Suprapubic skin (tissue), 4 donors: ENCODE data around the gene NPM1. TPM values are rescaled to one million over a fixed set of nuclear protein-coding genes. Genes with fewer than 3 reads are reported as not detected.
"Not testable (repeated sequence)": the region's sequence is repeated elsewhere in the genome, so short reads cannot be mapped to it uniquely, and the experiment has no call there.

Experiments
- DNase-seq, 2 donors: peaks; one replicate each; pipeline ENCODE4 v3.0.0-alpha.2; 2019; ENCODE audit warnings: low spot score in 2 of 2
- H3K27ac ChIP-seq: fragments of 200-600 bp; sonication (generic); one replicate; pipeline ENCODE4 v1.5.1; 2019
- H3K27me3 ChIP-seq: fragments of 200-600 bp; sonication (generic); one replicate; pipeline ENCODE4 v1.5.1; 2019
- H3K36me3 ChIP-seq: fragments of 200-600 bp; sonication (generic); one replicate; pipeline ENCODE4 v1.5.1; 2019
- H3K4me1 ChIP-seq: fragments of 200-600 bp; sonication (generic); one replicate; pipeline ENCODE4 v1.5.1; 2019
- H3K4me3 ChIP-seq: fragments of 200-600 bp; sonication (generic); one replicate; pipeline ENCODE4 v1.5.1; 2019; ENCODE audit warnings: mild to moderate bottlenecking
- H3K9me3 ChIP-seq: fragments of 200-600 bp; sonication (generic); one replicate; pipeline ENCODE4 v1.5.1; 2019
- EP300 ChIP-seq: sonication (generic); formaldehyde crosslinking; IDR thresholded peaks from one replicate; pipeline ENCODE4 v1.6.1; 2017; ENCODE audit warnings: antibody characterized with exemption
- POLR2A ChIP-seq, 2 donors: fragments of 450-650 bp; IDR thresholded peaks; one replicate each; pipeline ENCODE4 v1.6.1; 2017; ENCODE audit warnings: antibody characterized with exemption in 2 of 2, mild to moderate bottlenecking in 2 of 2, moderate library complexity in 2 of 2
- POLR2AphosphoS5 ChIP-seq, 3 donors: sonication (generic); formaldehyde crosslinking; IDR thresholded peaks; one replicate each; pipeline ENCODE4 v1.6.1; 2017; ENCODE audit warnings: antibody characterized with exemption in 3 of 3
- WGBS: methylation state at CpG from one replicate; pipeline ENCODE4 v1.1.5; 2018; 5-methylcytosine and 5-hydroxymethylcytosine counted together
- total RNA-seq, 4 donors: library from RNA; depleted of rRNA; stranded (reverse); fragments of >200 nt; gene quantifications; one replicate each; pipeline ENCODE4 v1.1.0, GENCODE V29; 2016
- TF ChIP-seq, protein P1 (sequence below), 2 donors: fragments of 200-600 bp in 1 of 2; fragments of 450-650 bp in 1 of 2; sonication (generic) in 1 of 2; IDR thresholded peaks; one replicate each; pipeline ENCODE4 v1.5.1; 2016 to 2019; ENCODE audit warnings: antibody characterized with exemption in 2 of 2, mild to moderate bottlenecking in 1 of 2, moderate library complexity in 1 of 2

NPM1 gene
- total RNA-seq, 4 donors from 2014 or later, result 439 to 524 (median 469) TPM

DNA sequence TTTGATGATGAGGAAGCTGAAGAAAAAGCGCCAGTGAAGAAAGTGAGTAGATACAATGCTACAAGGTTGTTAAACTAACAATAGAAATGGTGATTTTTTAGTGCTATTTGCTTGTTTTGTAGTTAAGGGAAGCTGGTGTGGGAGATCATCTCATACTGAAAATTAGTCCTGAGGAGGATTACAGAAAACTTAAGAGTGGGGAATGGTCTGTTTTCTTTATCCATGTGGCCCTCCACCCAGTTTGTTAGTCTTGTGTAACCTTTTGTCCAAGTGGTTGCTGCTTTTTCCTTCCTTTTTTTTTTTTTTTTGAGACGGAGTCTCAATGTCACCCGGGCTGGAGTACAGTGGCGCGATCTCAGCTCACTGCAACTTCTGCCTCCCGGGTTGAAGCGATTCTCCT lies 12.5 kb downstream of the NPM1 start:
- Histone ChIP-seq H3K9me3 (no peaks in the 10 kb centered on the region), H3K4me3 (no peak overlapping the region), H3K27me3 (no peaks in the 10 kb centered on the region), H3K4me1 (no peaks in the 10 kb centered on the region), H3K36me3 (peaks cover 65% of the 10 kb centered on the region), H3K27ac (no peak overlapping the region)
- TF ChIP-seq POLR2A (IDR thresholded peaks at IDR 0.05) (no peak), EP300 (no peak), POLR2AphosphoS5 (IDR thresholded peaks at IDR 0.05) (no peak)
- TF ChIP-seq, protein P1, sequence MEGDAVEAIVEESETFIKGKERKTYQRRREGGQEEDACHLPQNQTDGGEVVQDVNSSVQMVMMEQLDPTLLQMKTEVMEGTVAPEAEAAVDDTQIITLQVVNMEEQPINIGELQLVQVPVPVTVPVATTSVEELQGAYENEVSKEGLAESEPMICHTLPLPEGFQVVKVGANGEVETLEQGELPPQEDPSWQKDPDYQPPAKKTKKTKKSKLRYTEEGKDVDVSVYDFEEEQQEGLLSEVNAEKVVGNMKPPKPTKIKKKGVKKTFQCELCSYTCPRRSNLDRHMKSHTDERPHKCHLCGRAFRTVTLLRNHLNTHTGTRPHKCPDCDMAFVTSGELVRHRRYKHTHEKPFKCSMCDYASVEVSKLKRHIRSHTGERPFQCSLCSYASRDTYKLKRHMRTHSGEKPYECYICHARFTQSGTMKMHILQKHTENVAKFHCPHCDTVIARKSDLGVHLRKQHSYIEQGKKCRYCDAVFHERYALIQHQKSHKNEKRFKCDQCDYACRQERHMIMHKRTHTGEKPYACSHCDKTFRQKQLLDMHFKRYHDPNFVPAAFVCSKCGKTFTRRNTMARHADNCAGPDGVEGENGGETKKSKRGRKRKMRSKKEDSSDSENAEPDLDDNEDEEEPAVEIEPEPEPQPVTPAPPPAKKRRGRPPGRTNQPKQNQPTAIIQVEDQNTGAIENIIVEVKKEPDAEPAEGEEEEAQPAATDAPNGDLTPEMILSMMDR (IDR thresholded peaks at IDR 0.05), result no peak
- 94% methylated on average over 7 of the region's 7 CpGs for WGBS
- peak in 1 of 2 donors; percentile 10 for DNase-seq

DNA sequence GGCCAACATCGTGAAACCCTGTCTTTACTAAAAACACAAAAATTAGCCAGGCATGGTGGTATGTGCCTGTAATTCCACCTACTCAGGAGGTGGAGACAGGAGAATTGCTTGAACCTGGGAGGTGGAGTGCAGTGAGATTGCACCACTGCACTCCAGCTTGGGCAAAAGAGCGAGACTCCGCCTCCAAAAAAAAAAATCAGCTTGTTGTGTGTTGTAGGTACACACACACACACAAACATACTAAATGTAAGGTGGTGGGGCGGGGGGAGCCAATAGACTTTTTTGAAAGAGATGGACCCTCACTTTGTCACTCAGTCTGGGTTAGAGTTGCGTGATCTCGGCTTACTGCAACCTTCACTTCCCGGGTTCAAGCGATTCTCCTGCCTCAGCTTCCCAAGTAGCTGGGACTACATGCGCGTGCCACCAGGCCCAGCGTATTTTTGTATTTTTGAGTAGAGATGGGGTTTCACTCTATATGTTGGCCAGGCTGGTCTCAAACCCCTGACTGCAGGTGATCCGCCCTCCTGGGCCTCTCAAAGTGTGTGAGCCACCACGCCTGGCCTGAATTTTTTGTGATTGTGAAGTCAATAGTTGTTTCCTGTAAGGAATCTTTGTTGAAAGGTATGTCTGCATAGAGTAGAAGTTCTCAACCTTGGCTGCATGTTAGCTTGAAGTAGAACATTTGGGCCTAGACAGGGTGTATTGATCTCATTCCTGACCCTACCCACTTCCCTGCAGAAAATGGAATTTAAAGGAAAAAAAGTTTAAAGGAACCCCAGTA lies 13.7 kb downstream of the NPM1 start:
- Histone ChIP-seq H3K4me3 (no peak overlapping the region), H3K4me1 (no peaks in the 10 kb centered on the region), H3K27me3 (no peaks in the 10 kb centered on the region), H3K36me3 (peaks cover 64% of the 10 kb centered on the region), H3K27ac (no peak overlapping the region), H3K9me3 (no peaks in the 10 kb centered on the region)
- 95% methylated on average over 13 of the region's 13 CpGs for WGBS
- peak in 1 of 2 donors; percentile 49 for DNase-seq
- TF ChIP-seq EP300 (no peak), POLR2AphosphoS5 (IDR thresholded peaks at IDR 0.05) (no peak), POLR2A (IDR thresholded peaks at IDR 0.05) (no peak)
- TF ChIP-seq, protein P1 (IDR thresholded peaks at IDR 0.05), result no peak

DNA sequence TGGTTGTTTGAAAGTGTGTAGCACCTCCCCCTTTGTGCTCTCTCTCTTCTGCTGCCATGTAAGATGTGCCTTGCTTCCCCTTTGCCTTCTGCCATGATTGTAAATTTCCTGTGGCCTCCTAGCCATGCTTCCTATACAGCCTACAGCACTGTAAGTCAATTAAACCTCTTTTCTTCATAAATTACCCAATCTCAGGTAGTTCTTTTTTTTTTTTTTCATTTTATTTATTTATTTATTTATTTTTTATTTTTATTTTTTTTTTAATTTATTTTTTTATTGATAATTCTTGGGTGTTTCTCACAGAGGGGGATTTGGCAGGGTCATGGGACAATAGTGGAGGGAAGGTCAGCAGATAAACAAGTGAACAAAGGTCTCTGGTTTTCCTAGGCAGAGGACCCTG lies 15.1 kb downstream of the NPM1 start:
- not testable (repeated sequence) for H3K4me3 ChIP-seq, DNase-seq
- H3K36me3 ChIP-seq, result peaks cover 63% of the 10 kb centered on the region

GRCh38 chr5:171405615-171406014 lies 18.0 kb downstream of the NPM1 start:
- Histone ChIP-seq H3K4me3 (no peak overlapping the region), H3K27me3 (no peaks in the 10 kb centered on the region), H3K36me3 (peaks cover 60% of the 10 kb centered on the region), H3K27ac (no peak overlapping the region), H3K4me1 (peaks cover 4% of the 10 kb centered on the region), H3K9me3 (no peaks in the 10 kb centered on the region)
- no peak for DNase-seq
- TF ChIP-seq POLR2A (IDR thresholded peaks at IDR 0.05), result no peak
- TF ChIP-seq, protein P1 (IDR thresholded peaks at IDR 0.05), result peak in 1 of 2 donors; percentile 15
- 43% methylated on average over 3 of the region's 3 CpGs for WGBS

More for the DNA sequence above, 15.1 kb downstream of the NPM1 start:
- not testable (repeated sequence) for H3K9me3 ChIP-seq, H3K4me1 ChIP-seq, H3K27me3 ChIP-seq, H3K27ac ChIP-seq

DNA sequence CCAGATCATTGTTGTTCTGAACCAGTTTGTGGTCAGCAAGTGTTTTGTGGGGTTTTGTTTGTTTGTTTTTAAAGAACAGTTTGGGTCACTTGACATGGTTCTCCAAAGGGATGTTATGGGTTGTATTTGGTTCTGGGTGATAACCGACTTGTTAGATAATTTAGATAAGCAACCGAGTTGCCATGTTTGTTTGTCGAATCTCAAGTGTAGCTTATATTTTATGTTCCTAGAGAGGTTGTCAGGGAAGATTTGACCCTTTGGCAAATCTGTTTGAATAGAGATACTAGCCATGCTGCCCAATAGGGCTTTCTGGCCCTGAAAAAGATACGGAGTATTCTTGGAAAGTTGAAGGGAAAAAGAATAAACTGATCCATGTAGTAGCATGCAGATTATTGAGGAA lies 19.6 kb downstream of the NPM1 start:
- Histone ChIP-seq H3K4me1 (peaks cover 4% of the 10 kb centered on the region), H3K27me3 (no peaks in the 10 kb centered on the region), H3K9me3 (no peaks in the 10 kb centered on the region), H3K27ac (no peak overlapping the region), H3K4me3 (no peak overlapping the region), H3K36me3 (peaks cover 62% of the 10 kb centered on the region)
- TF ChIP-seq, protein P1 (IDR thresholded peaks at IDR 0.05), result no peak
- TF ChIP-seq EP300, result no peak
- no peak for TF ChIP-seq POLR2A (IDR thresholded peaks at IDR 0.05)
- TF ChIP-seq POLR2AphosphoS5 (IDR thresholded peaks at IDR 0.05), result no peak
- WGBS, result 87% methylated on average over 4 of the region's 4 CpGs
- no peak for DNase-seq
